ENCODE data around the gene AKT2.

Gene AKT2

GRCh38 chr19:40271706-40272105 lies 13.4 kb downstream of the AKT2 start:
- DNase-seq, result no peak

GRCh38 chr19:40270362-40271089 lies 14.6 kb downstream of the AKT2 start:
- no peak for DNase-seq

- no peak for DNase-seq
Observed at GRCh38 chr19:40269216-40269940, 15.8 kb downstream of the AKT2 start.

- no peak for DNase-seq
Observed at GRCh38 chr19:40267601-40267997, 17.5 kb downstream of the AKT2 start.

GRCh38 chr19:40266912-40267600 lies 18.1 kb downstream of the AKT2 start:
- DNase-seq, result no peak

- no peak for DNase-seq
Observed at GRCh38 chr19:40266119-40266518, 19.0 kb downstream of the AKT2 start.

- DNase-seq, result no peak
Observed at GRCh38 chr19:40265763-40266099, 19.4 kb downstream of the AKT2 start.

- DNase-seq, result no peak
Observed at GRCh38 chr19:40265055-40265762, 19.9 kb downstream of the AKT2 start.

GRCh38 chr19:40264314-40265054 lies 20.7 kb downstream of the AKT2 start:
- DNase-seq, result no peak

GRCh38 chr19:40263440-40264313 lies 21.5 kb downstream of the AKT2 start:
- no peak for DNase-seq

- DNase-seq, result no peak
Observed at GRCh38 chr19:40262422-40262821, 22.7 kb downstream of the AKT2 start.

- DNase-seq, result no peak
Observed at GRCh38 chr19:40261631-40262030, 23.5 kb downstream of the AKT2 start.

- no peak for DNase-seq
Observed at GRCh38 chr19:40257096-40257517, 28.0 kb downstream of the AKT2 start.

GRCh38 chr19:40256512-40256911 lies 28.6 kb downstream of the AKT2 start:
- no peak for DNase-seq

GRCh38 chr19:40255619-40256166 lies 29.5 kb downstream of the AKT2 start:
- DNase-seq, result no peak

- no peak for DNase-seq
Observed at GRCh38 chr19:40254714-40255418, 30.3 kb downstream of the AKT2 start.

- no peak for DNase-seq
Observed at GRCh38 chr19:40253611-40254092, 31.5 kb downstream of the AKT2 start.

- DNase-seq, result no peak
Observed at GRCh38 chr19:40252395-40252794, 32.8 kb downstream of the AKT2 start.

- no peak for DNase-seq
Observed at GRCh38 chr19:40251991-40252390, 33.2 kb downstream of the AKT2 start.

- no peak for DNase-seq
Observed at GRCh38 chr19:40251244-40251643, 33.9 kb downstream of the AKT2 start.
